Pancreas (tissue), 10 donors: ENCODE results near the gene ANAPC1. TPM values are rescaled to one million over a fixed set of nuclear protein-coding genes. Genes with fewer than 3 reads are reported as not detected.
"Not testable (repeated sequence)": the region's sequence is repeated elsewhere in the genome, so short reads cannot be mapped to it uniquely, and the experiment has no call there.

Experiments
- ATAC-seq, 4 donors: fragments of 200-7000 bp; cut with Tn5 transposase; one replicate each; pipeline versions ENCODE4 v1.8.0 to v1.9.1; 2020; ENCODE audit warnings: mild to moderate bottlenecking in 4 of 4, moderate library complexity in 4 of 4
- DNase-seq, 6 donors: peaks; one replicate each; pipeline ENCODE4 v3.0.0-alpha.2; 2020
- FAIRE-seq: peaks from 2 replicates; lab custom pipeline; 2012; peaks lifted over from hg19 to GRCh38; lab: Jason Lieb, UNC
- H3K27ac ChIP-seq, 4 donors: fragments of 200-600 bp; sonication (generic); 1 replicate in 3 of 4; 2 replicates in 1 of 4; pipeline versions ENCODE4 v1.5.0 to v1.8.0; 2020
- H3K27me3 ChIP-seq, 4 donors: fragments of 200-600 bp; one replicate each; pipeline ENCODE4 v1.8.0; 2021
- H3K36me3 ChIP-seq, 3 donors: fragments of 200-600 bp; sonication (generic) in 1 of 3; one replicate each; pipeline versions ENCODE4 v1.5.0 to v1.8.0; 2020 to 2021
- H3K4me1 ChIP-seq, 3 donors: fragments of 200-600 bp; one replicate each; pipeline ENCODE4 v1.8.0; 2021
- H3K4me3 ChIP-seq, 4 donors: fragments of 200-600 bp; sonication (generic) in 2 of 4; one replicate each; pipeline versions ENCODE4 v1.5.0 to v1.8.0; 2020 to 2021
- H3K9me3 ChIP-seq, 4 donors: fragments of 200-600 bp; one replicate each; pipeline ENCODE4 v1.8.0; 2021
- WGBS, 2 donors: extraction: QIAGEN DNeasy Blood & Tissue Kit; methylation state at CpG; one replicate each; pipeline ENCODE4 v1.1.7; 2013; 5-methylcytosine and 5-hydroxymethylcytosine counted together
- intact Hi-C, 3 donors: fragments of 100-400 bp; cut with DNase I; formaldehyde crosslinking; loops; one replicate each; pipeline versions ENCODE4 v1.11.1 to v1.14.2; 2022
- polyA plus RNA-seq, 2 donors: library from polyadenylated mRNA; stranded (reverse); fragments of 200-250 nt; gene quantifications; one replicate each; pipeline ENCODE4 v1.2.3, GENCODE V29; 2013
- total RNA-seq, 6 donors: library from RNA; stranded (reverse); fragmentation: NEBNext Ultra II Directional in 4 of 6; extraction: Animal tissue kit (Norgen Biotek cat#: 25700) in 4 of 6; gene quantifications; one replicate each; pipeline versions ENCODE4 v1.2.1 to v1.2.4, GENCODE V29; 2021 to 2023
- donor health status: healthy with polysubstance abuse.
- donor health status: DM: no; HTN: no; CAD: no; lungs with moderate emphysema.
- donor health status: DM: no; HTN: no; CAD: no.
- donor health status: control.
- donor health status: control.
- donor health status: Bipolar disorder and iron deficiency.
- donor health status: DM: yes; HTN: yes; CAD: no.
- donor health status: DM: no; HTN: no; CAD: no.
- donor health status: DM: no; HTN: no; CAD: no.
- donor health status: DM: yes; HTN: yes; CAD: no.

Gene ANAPC1
- total and polyA plus RNA-seq, 8 donors: 5.7 to 22.4 (median 13.9) TPM

DNA sequence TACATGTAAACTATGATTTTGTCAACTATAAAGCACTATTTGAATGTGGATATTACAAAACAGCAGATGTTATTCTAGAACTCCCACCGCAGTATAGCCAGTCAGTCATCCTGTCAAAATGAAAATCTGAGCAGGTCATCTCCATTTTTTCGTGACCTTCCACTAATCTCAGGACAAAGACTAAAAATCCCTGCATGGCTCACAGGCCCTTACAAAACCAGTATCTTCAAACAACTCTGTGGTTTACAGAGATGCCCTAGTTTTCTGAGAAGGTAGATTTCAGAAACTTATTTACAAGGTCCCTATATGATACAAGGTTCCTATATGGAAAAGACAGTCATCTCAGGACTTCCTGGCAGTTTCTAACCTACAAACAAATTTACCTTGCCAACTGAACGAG, 49.8 kb downstream of the ANAPC1 start:
- intact Hi-C loops, FAIRE-seq: not testable (repeated sequence)

DNA sequence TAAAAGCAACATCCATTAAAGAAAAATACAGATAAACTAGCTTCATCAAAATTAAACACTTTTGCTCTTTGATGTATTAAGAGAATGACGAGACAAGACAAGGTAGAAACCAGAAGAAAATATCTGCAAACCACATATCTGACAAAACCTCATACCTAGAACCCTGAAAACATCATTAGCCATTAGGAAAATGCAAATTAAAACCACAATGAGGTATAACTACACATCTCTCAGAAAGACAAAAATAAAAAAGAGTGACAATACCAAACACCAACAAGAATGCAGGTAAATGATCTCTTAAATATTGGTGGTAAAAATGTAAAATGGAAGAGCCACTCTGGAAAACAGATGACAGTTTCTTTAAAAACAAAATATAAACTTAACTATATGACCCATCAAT, 53.5 kb downstream of the ANAPC1 start:
- H3K9me3 ChIP-seq, intact Hi-C loops, FAIRE-seq, H3K36me3 ChIP-seq, H3K27ac ChIP-seq, H3K27me3 ChIP-seq, H3K4me1 ChIP-seq, ATAC-seq, H3K4me3 ChIP-seq, DNase-seq: not testable (repeated sequence)
- WGBS, 2 donors: 79 to 100% methylated on average over 1 of the region's 1 CpG

More for the DNA sequence above, 49.8 kb downstream of the ANAPC1 start:
- H3K36me3 ChIP-seq, H3K27me3 ChIP-seq, H3K27ac ChIP-seq, DNase-seq, H3K9me3 ChIP-seq, H3K4me1 ChIP-seq, H3K4me3 ChIP-seq, ATAC-seq: not testable (repeated sequence)
- 81 to 87% methylated on average over 3 of the region's 3 CpGs for WGBS, 2 donors

DNA sequence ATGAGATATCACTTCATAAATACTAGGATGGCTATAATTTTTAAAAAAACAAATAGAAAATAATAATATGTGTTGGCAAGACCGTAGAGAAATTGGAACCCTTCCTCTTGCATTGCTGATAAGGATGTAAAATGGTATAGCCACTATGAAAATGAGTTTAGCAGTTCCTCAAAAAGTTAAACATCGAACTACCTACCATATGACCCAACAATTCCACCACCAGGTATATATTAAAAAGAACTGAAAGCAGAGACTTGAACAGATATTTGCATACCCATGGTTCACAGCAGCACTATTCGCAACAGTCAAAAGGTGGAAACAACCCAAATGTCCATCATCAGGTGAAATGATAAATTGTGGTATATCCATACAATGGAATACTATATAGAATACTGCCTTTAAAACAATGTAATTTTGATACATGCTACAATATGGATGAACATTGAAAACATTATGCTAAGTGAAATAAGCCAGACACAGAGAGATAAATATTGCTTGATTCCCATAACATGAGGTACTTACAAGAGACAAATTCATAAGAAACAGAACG, 55.7 kb downstream of the ANAPC1 start:
- H3K4me3 ChIP-seq, DNase-seq, H3K27me3 ChIP-seq, FAIRE-seq, H3K4me1 ChIP-seq, H3K27ac ChIP-seq, H3K9me3 ChIP-seq, H3K36me3 ChIP-seq, intact Hi-C loops, ATAC-seq: not testable (repeated sequence)
- WGBS, 2 donors: 73 to 91% methylated on average over 4 of the region's 4 CpGs

- WGBS, 2 donors: 20 to 36% methylated on average over 1 of the region's 7 CpGs
- H3K9me3 ChIP-seq, H3K36me3 ChIP-seq, intact Hi-C loops, DNase-seq, H3K4me3 ChIP-seq, FAIRE-seq, H3K27me3 ChIP-seq, H3K27ac ChIP-seq, H3K4me1 ChIP-seq: not testable (repeated sequence)
- peak; percentile 46 to 83 (median 79) for ATAC-seq
These were observed 70.9 kb downstream of the ANAPC1 start for GRCh38 chr2:111812970-111813622.

DNA sequence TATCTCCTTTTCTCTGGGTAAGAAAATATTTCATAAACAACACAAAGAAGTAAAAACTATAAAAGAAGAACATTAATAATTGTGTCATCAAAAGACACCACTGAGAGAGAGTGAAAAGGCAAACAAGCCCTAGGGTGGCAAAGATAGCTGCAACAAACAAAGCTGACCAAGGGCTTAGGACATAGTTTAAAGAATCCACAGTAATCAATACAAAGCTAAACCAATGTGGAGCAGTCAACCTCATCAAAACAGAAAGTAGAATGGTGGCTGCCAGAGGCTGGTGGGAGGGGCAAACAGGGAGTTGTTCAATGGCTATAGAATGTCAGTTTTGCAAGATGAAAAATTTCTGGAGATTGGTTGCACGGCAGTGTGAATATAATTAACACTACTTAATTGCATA, 93.4 kb downstream of the ANAPC1 start:
- WGBS, 2 donors: 100% methylated on average over 1 of the region's 1 CpG
- FAIRE-seq, H3K9me3 ChIP-seq, H3K4me1 ChIP-seq, H3K27ac ChIP-seq, H3K36me3 ChIP-seq, intact Hi-C loops, ATAC-seq, H3K4me3 ChIP-seq, DNase-seq, H3K27me3 ChIP-seq: not testable (repeated sequence)

- H3K27ac ChIP-seq, H3K9me3 ChIP-seq, H3K36me3 ChIP-seq, H3K27me3 ChIP-seq, H3K4me3 ChIP-seq, FAIRE-seq, ATAC-seq, H3K4me1 ChIP-seq, DNase-seq, intact Hi-C loops: not testable (repeated sequence)
- 87 to 95% methylated on average over 3 of the region's 3 CpGs for WGBS, 2 donors
These were observed 99.9 kb downstream of the ANAPC1 start for GRCh38 chr2:111784081-111784480.

- H3K4me1 ChIP-seq, H3K4me3 ChIP-seq, H3K9me3 ChIP-seq, H3K27ac ChIP-seq, H3K36me3 ChIP-seq, FAIRE-seq, H3K27me3 ChIP-seq, intact Hi-C loops, DNase-seq: not testable (repeated sequence)
- 16 to 28% methylated on average over 3 to 6 of the region's 6 CpGs for WGBS, 2 donors
- ATAC-seq: peak; percentile 24 to 73 (median 44)
These were observed 101.8 kb downstream of the ANAPC1 start for GRCh38 chr2:111782195-111782594.

DNA sequence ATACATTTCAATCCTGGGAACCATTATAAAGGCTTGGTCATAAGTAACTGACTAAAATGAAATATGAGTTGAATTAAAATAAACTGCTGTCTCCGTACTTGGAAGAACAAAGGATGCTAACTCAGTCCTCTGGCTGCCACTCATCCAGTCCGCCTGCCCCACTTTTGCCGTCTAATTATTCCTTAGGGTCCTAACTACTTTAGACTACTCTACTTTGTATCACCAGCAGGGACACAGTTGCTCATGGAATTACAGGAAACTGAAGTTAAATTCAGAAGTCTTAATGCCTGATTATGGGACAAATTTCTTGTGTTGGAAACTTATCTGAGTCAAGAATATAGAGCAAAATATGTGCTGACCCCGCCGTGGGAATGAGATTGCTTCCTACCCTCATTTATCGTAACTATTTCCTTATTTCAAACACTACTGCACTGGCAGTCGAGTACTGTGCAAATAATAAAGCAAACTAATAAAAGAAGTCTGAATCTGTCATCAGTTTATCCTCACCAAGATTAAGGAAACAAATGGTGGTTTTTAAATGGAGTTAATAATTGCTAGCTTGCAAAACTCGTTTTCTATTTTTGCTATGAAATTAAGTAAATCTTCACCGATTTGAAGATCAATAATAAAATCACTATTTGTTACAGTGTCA, 102.4 kb downstream of the ANAPC1 start:
- H3K27ac ChIP-seq: peak overlapping the region in 2 of 4 donors; percentile 3 to 66
- H3K9me3 ChIP-seq, intact Hi-C loops, H3K27me3 ChIP-seq, DNase-seq, H3K36me3 ChIP-seq, H3K4me1 ChIP-seq, H3K4me3 ChIP-seq: not testable (repeated sequence)
- ATAC-seq: peak; percentile 50 to 92 (median 89)
- peak; percentile 78 for FAIRE-seq
- WGBS, 2 donors: 25 to 26% methylated on average over 8 of the region's 9 CpGs

- H3K27ac ChIP-seq, DNase-seq, ATAC-seq, H3K27me3 ChIP-seq, H3K4me1 ChIP-seq, H3K9me3 ChIP-seq, intact Hi-C loops, H3K4me3 ChIP-seq, FAIRE-seq, H3K36me3 ChIP-seq: not testable (repeated sequence)
- WGBS, 2 donors: 72 to 77% methylated on average over 4 of the region's 4 CpGs
These were observed 106.8 kb downstream of the ANAPC1 start for GRCh38 chr2:111777155-111777554.

- H3K4me1 ChIP-seq, H3K4me3 ChIP-seq, H3K27ac ChIP-seq, FAIRE-seq, H3K36me3 ChIP-seq, H3K9me3 ChIP-seq, DNase-seq, intact Hi-C loops, H3K27me3 ChIP-seq: not testable (repeated sequence)
- ATAC-seq: peak in 2 of 4 donors; percentile 25 to 28
- WGBS, 2 donors: 50 to 64% methylated on average over 1 of the region's 3 CpGs
These were observed 107.7 kb downstream of the ANAPC1 start for GRCh38 chr2:111776296-111776695.

- H3K36me3 ChIP-seq, DNase-seq, H3K4me1 ChIP-seq, intact Hi-C loops, H3K9me3 ChIP-seq, FAIRE-seq, H3K4me3 ChIP-seq, H3K27ac ChIP-seq, H3K27me3 ChIP-seq: not testable (repeated sequence)
- WGBS, 2 donors: 14% methylated on average over 1 of the region's 6 CpGs; no CpG with 5 or more reads in 1 of the 2 donors
- peak; percentile 79 to 95 (median 92) for ATAC-seq
These were observed 111.8 kb downstream of the ANAPC1 start for GRCh38 chr2:111772180-111772579.
